Gastroesophageal sphincter (tissue), 3 donors: ENCODE data around the gene JAML.

Experiments
- CTCF ChIP-seq, 4 experiments: fragments of 200-600 bp in 2 of 4; fragments of 450-650 bp in 2 of 4; sonication (generic) in 1 of 4; IDR thresholded peaks; one replicate each; pipeline ENCODE4 v1.5.1; 2017 to 2019; ENCODE audit warnings: antibody characterized with exemption in 4 of 4, mild to moderate bottlenecking in 2 of 4, moderate library complexity in 2 of 4
- EP300 ChIP-seq: sonication (generic); formaldehyde crosslinking; IDR thresholded peaks from one replicate; pipeline ENCODE4 v1.6.1; 2017; ENCODE audit warnings: antibody characterized with exemption, mild to moderate bottlenecking
- POLR2A ChIP-seq, 2 donors: fragments of 450-650 bp; IDR thresholded peaks; one replicate each; pipeline ENCODE4 v1.6.1; 2017; ENCODE audit warnings: antibody characterized with exemption in 2 of 2, mild to moderate bottlenecking in 2 of 2, moderate library complexity in 1 of 2
- POLR2AphosphoS5 ChIP-seq: sonication (generic); formaldehyde crosslinking; IDR thresholded peaks from one replicate; pipeline ENCODE4 v1.6.1; 2017; ENCODE audit warnings: antibody characterized with exemption

DNA sequence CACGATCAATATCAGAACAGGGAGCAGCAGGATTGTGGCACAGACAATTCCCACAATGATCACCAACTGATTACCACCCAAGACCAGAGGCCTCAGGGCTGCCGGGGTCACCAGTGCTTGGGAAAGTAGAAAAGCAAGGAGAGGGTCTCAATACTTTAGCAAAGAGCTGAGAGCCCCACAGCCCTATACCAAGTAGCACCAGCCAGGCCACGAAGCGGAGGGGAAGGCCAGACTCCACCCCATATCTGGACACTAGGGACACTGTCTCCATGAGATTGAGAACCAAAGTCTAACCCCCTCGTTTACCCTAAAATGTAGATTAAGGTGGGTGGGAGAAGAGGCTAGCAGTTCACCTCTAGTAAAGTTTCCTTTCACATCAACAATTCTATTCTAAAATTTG lies 24.3 kb downstream of the JAML start:
- TF ChIP-seq CTCF (IDR thresholded peaks at IDR 0.05) (no peak), POLR2AphosphoS5 (no peak), POLR2A (IDR thresholded peaks at IDR 0.05) (no peak), EP300 (no peak)
